ENCODE measurements around the gene SLAIN2.

DNA sequence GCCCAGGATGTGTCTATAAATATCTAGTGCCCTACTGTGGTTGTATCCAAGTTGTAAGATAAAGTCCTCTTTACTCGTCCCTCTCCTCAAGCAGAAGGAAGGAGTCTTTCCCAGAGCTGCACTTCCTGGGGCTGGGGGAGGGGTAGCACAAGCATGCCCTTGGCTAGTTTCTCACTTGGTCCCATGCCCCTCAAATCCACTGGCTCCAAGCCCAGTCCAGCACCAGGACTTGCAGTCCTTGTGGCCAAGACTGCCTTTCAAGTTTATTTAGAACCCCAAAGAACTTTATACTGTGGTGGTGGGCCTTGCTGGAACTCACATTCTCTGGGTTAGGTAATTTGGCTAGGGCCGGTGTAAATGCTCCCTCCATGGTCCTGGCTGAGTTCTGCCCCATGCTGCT is 98.7 kb downstream of the SLAIN2 start:
- TF ChIP-seq, protein P1, sequence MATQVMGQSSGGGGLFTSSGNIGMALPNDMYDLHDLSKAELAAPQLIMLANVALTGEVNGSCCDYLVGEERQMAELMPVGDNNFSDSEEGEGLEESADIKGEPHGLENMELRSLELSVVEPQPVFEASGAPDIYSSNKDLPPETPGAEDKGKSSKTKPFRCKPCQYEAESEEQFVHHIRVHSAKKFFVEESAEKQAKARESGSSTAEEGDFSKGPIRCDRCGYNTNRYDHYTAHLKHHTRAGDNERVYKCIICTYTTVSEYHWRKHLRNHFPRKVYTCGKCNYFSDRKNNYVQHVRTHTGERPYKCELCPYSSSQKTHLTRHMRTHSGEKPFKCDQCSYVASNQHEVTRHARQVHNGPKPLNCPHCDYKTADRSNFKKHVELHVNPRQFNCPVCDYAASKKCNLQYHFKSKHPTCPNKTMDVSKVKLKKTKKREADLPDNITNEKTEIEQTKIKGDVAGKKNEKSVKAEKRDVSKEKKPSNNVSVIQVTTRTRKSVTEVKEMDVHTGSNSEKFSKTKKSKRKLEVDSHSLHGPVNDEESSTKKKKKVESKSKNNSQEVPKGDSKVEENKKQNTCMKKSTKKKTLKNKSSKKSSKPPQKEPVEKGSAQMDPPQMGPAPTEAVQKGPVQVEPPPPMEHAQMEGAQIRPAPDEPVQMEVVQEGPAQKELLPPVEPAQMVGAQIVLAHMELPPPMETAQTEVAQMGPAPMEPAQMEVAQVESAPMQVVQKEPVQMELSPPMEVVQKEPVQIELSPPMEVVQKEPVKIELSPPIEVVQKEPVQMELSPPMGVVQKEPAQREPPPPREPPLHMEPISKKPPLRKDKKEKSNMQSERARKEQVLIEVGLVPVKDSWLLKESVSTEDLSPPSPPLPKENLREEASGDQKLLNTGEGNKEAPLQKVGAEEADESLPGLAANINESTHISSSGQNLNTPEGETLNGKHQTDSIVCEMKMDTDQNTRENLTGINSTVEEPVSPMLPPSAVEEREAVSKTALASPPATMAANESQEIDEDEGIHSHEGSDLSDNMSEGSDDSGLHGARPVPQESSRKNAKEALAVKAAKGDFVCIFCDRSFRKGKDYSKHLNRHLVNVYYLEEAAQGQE (IDR thresholded peaks at IDR 0.05; ENCODE audit: insufficient read depth in 1 of 2, low read depth in 2 of 2, low read length in 2 of 2) = no peak
- TF ChIP-seq SIN3A (IDR thresholded peaks at IDR 0.05; ENCODE audit: borderline replicate concordance, insufficient read depth, low read length) (no peak), TAF1 (IDR thresholded peaks at IDR 0.05; ENCODE audit: borderline replicate concordance, insufficient read depth, low read length) (no peak), POLR2AphosphoS5 (IDR thresholded peaks at IDR 0.05; ENCODE audit: low read depth, low read length) (no peak), FOXP2 (optimal IDR thresholded peaks at IDR 0.05; ENCODE audit: borderline replicate concordance, extremely low read depth, extremely low read length, insufficient read depth) (no peak)

All from PFSK-1 (cell line).